Measurements from ENCODE around the gene GPATCH2L. TPM values are rescaled to one million over a fixed set of nuclear protein-coding genes. Genes with fewer than 3 reads are reported as not detected.

The GPATCH2L gene
- total RNA-seq, 1 donor from 2014 or later = 39.2 TPM

DNA sequence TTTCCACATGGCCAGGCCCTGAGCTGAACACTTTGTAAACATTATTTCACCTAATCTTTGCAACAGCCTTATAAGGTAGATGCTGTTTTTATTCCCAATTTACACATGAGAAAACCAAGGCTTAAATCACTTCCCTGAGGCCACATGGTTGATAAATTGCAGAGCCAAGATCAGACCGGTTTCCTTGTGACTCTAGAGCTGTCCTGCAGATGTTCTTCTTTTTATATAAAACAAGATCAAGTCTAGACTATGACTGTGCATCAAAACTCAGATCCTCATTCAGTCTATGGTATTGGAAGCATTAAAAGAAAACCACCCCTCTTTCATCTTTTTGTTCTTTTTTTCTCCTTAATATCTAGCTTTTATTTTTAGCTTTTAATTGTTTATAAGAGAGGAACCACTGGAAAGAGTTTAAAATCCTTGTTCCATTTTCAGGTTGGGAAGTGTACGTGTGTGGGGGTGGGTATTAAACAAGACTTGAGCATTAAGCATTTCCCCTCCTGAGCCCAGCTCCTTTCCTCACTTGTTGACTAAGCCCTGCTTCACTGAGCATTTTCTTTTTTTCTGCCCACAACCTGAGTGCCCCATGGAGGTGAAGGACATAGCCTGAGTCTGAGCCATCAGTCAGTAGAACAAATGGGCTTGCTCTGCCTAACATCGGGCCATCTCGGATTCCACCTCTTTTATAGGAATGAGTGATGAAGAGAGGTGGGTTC lies 45.4 kb downstream of the GPATCH2L start:
- DNase-seq (ENCODE audit: low read depth) = no peak

DNA sequence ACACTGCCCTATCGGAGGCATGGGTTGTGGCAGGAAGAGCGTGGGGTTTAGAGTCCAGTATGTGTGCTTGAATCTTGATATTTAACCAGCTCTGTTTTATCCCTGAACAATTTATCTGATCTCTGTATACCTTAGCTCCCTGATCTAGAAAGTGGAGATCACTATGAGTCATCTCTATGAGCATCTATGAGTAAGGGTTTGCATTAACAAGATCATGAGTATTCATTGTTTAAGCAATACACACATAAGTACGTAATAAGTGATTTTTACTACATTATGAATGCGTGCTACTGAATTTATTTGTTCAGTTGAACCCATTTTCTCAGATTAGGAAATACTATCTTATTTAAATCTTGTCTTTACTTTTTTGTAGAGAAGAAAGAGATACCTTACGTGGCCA lies 49.4 kb downstream of the GPATCH2L start:
- no peak for DNase-seq (ENCODE audit: low read depth)

DNA sequence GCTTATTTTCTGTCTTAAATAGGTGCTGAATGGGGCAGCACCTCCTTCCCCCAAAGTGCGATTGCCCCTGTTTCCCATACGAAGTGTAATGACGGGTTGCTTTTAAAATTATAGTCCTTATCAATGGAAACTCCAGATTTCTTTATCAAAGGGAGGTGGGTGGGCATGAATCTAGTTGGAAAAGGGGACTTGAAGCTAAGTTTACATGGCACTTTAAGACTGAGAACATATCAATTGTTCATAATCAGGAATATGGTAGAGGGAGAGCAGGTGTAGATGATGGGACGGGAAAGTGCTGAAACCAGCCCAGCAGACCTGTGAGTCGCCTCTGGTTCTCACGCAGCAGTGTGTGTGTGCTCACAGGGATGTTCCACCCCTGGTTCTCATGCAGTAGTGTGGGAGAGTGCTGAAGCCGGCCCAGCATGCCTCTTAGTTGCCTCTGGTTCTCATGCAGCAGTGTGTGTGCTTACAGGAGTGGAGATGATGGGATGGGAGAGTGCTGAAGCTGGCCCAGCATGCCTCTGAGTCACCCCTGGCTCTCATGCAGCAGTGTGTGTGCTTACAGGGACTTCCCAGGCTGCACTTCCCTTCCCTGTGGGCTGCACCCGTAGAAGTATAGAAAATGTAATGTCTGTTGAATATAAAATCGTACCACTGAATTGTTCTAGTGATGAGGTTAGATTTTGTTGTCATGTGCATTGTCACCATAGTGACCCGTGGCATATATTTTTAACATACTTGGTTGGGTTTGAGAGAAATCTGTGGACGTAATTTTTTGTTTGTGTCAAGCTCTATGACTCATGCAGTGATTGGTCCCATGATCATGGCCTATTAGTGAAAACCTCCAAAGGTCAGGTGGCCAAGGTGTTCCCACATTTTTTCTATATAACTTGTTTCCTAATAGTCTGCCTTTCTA lies 51.6 kb downstream of the GPATCH2L start:
- peak; percentile 66 for DNase-seq (ENCODE audit: low read depth)

DNA sequence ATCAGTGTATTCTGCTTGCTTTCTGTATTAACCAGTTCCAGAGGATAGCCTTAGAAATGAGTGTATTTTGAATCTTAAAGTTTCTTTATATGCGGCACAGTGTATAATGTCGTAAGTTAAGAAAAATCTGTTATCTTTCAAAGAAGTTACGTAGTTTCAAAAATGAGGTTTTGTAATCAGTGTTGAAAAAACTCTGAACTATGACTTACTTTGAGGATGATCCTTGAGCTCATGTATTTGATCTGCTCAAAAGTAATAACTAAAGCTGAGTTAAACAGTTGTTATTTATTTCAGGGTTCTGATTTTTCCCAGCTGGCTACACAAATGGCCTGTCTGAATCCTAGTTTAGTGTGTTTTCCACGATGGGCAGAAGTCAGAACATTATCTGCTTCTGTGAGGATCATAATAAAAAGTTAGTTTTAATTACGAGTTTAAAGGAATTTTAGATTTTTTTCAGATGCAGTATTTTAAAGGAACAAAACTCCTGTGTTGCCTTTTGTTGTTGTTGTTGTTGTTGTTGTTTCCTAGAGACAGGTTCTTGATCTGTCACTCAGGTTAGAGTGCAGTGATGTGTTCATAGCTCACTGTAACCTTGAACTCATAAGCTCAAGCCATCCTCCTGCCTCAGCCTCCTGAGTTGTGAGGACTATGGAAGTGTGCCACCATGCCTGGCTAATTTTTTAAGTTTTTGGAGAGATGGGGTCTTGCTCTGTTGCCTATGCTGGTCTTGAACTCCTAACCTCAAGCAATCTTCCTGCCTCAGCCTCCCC lies 52.9 kb downstream of the GPATCH2L start:
- DNase-seq (ENCODE audit: low read depth) = no peak

DNA sequence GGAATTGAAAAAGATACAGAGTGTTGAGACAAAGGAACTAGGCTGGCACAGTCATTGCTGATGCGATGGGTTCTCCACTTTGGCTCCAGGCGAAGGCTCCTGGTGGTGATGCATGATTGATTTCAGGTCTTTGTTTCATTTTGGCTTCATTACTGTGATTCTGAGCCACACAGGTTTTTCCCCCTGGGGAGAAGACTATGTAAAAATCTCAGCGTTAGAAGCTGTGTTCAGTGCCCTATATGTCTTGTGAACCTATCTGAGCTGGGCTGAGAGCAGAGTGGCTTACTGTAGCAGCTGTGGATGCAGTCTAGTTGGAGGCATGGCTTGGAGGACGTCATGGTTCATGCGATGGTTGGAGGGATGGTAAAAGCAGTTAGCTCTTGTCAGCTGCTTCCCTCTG lies 54.0 kb downstream of the GPATCH2L start:
- no peak for DNase-seq (ENCODE audit: low read depth)

DNA sequence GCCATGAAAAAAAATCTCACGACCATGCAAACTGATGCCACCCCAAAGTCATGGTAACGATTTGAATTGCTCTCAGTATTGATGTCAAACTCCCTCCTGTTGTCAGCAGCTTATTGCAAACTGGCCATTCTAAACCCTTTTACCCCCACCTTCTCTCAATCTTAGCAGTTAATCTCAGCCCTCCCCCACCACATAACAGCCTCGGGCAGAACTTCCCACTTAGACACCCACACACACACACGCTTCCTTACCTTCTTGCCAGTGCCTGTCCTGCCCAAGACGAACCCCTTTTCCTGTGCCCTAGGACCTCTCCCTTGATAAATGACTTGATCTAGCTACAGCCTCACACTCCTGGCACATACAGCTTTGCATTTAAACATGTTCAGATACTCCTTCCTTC lies 56.6 kb downstream of the GPATCH2L start:
- no peak for DNase-seq (ENCODE audit: low read depth)

DNA sequence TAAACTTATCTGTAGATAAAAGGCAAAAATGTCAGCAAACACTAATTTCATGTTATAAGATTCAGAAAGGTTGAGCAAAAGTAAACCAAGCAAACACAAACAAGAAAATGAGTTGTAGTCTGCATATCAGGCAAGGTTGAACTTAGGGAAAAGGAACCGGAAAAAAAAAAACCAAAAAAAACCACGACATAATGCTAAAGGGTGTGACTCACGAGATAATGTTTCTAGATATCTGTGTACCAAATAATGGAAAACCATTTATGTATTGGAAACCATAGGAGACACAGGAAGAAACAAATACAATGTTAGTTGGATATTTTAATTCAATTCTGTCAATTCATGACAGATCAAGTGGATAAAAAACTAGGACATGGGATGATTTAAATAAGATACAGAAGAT lies 60.5 kb downstream of the GPATCH2L start:
- no peak for DNase-seq (ENCODE audit: low read depth)

DNA sequence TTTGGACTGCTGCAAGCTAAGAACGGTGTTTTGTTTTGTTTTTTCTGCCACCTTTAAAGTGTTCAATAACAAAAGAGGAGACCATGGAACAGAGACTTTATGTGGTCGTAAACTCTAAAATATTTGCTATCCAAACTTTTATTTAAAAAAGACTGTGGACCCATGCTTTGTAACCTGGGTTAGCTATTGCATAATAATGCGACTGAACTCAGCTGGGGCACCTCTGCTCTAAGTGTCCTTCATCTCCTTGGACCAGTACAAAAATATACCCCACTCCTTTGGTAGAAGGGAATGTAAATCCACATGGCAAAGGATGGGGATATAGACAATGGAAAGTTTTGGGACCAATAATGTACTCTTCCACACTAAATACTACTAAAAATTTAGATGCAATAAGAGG lies 65.5 kb downstream of the GPATCH2L start:
- no peak for DNase-seq (ENCODE audit: low read depth)

DNA sequence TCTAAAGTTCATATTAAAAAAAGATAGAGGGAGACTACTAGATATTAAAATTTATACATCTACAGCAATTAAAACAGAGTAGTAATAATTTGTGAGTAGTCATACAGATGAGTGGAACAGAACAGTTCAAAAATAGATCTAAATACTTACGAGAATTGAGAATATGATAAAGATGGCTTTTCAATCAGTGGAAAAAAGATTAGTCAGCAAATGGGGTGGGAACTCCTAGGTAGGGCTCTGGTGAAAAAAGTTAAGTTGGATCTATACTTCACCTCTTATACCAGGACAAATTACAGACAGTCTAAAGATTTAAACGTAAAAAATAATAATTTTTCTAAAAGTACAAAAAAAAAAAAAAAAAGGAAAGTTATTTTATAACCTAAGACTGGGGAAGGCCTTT lies 66.9 kb downstream of the GPATCH2L start:
- DNase-seq (ENCODE audit: low read depth) = no peak

DNA sequence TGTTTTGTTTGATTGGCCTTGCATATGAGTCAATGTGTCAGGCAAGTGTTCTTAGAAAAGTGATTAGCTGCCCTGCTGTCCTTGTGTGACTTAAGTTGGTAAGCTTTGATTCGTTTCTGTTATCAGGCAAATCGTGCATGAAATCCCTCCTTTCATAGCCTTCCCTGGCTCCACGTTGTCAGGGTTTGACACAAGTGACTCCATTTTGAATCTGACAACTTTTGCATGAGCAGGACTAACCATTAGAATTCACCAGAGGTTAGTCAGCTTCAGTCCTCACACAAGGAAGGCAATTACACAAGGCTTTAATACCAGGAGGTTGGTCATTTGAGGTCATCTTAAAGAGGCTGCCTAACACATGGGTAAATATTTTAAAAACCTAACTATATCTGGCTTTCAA lies 68.2 kb downstream of the GPATCH2L start:
- DNase-seq (ENCODE audit: low read depth) = no peak

DNA sequence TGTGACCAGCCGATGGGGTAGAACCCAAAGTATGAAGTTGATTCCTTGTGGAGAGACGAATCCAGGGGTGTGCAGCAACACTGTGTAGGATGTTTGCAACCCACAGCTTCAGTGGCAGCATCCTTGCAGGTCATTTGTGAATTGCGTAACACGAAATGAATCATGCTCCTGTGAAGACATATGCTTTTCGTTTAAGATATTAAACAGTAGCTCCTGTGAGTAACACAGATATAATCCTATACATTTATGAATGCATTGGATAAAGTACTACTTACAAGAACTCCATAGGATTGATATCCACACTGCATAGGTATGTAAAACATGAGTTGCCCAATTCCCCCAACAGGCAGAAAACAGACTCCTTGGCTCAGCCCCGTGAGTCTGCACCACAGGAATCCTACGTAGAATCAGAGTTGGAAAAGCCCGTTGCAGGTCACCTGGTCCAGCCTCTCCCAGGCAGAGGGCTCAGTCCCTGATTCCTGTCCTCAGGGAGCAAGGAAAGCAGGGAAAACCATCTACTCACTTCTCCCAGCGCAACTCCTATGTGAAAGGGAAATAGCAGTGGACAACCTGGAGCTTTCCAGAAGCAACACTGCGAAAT lies 75.8 kb downstream of the GPATCH2L start:
- no peak for DNase-seq (ENCODE audit: low read depth)

DNA sequence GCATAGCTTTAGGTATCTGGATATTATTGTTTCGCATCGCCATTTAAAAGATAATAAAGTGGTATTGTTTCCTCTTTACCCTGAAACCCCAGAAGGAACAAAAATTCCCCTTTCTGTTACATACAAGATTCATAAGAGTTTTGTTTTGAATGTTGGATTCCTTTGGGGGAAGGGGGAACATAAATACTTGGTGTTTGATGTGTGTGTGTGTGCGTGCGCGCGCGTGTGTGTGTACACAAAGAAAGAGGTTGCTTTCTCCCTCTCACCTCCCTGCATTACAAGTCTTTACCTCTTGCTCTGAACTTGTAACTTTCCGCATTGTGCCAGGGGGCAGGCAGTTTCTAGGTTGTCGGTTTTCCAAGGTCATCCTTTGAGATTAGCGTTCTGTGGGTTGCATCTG lies 76.4 kb downstream of the GPATCH2L start:
- DNase-seq (ENCODE audit: low read depth) = no peak

DNA sequence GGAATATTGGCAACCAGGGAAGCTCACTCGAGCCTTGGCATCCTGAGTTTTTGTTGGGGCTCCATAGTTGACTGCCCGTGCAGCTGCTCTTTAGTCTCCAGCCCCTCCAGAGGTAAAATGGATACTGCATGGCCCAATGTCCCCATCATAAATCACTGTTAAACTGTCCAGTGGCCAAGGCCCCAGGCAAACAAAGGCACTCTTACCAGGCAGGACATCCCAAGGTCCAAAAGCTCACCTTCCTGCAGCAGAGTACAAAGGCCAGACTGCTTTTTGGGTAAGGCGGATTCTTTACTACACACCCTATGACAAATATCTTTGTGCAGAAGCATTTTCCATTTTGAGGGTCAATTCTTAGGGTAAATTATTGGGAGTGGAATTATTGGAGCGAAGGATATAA lies 81.1 kb downstream of the GPATCH2L start:
- no peak for DNase-seq (ENCODE audit: low read depth)

DNA sequence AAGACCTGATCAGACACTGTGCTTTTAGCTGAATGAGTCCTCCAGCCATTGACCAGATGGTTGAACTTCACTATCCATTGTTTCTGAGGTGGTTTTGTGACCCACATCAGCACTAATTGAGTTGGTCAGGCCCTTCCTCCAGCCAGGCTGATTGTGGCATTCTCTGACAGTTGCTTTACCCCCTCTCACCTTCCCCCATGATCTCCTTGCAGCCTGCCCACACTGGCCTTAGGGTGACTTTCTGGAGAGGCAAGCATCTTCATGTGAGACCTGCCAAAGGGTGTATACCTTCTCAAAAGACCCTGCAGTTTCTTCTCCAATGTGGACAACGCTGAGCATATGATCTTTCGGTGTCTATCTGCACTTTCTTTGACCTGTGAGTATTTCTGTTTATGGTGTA lies 83.9 kb downstream of the GPATCH2L start:
- DNase-seq (ENCODE audit: low read depth) = no peak

DNA sequence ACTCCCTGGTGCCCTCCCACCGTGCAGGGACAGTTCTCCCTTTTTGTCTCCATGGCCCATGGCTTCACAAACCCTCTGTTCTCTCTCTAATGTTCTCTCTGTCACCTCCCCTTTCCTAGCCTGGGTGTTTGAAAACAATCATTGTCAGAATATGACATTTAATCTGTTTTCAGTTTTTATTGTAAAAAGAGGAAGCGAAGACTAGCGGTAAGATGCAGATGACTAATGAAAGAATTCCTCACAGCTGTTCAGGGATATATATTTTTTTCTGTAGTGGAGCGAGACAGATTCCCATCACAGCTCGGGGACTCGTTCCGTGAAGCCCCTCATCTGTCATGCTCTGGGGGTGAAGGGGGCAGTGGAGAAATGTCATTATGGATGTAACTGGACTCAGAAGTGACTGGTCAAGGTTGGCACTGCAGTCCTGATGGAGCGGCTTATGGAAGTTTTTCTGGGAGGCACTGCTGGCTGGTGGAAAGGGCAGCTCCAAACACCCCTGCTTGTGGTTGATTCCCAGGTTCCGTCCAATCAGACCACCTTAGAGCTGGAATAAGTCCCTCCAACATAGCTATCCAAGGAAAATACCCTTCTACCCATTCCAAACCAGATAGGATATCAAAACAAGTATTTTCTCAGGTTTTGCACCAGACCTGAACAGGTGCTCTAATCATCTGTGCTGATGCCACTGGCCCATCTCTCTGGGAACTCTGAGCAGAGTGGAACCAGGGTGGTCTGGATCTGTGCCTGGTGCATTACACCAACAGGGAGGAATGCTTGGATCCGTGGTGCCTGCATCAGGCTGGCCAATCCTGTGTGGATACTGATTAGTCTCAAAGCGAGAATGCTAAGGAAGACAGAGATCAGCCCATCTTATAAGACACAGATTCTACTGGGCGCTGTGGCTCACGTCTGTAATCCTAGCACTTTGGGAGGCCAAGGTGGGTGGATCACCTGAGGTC lies 84.7 kb downstream of the GPATCH2L start:
- peak; percentile 71 for DNase-seq (ENCODE audit: low read depth)

DNA sequence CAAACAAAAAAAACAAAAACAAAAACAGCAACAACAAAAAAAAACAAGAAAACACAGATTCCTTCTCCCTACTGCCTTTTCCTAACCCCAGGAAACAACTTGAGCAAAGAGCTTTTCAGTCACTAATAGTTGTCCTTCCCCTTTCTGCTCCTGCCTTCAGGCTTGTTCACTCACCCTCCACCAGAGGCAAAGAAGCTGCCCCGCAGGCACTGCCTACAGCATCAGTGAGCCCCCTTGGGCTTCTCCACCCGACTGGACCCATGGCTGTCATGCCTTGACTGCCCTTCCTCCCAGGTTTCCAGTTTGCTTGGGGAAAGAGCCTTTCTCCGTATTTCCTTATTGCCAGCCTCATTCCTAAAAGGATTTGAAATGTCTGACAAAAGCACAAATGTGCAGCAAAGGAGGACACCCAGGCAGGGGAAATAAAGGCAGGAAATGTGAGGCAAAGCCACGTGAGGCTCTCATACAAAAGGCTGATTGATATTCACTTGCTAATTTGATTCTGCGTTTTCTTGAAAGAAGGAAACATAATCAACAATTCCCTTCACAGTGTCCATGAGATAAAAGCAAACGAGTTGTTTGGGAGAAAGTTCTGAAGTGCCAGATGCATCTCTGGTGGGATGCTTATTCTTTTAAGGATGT lies 85.7 kb downstream of the GPATCH2L start:
- no peak for DNase-seq (ENCODE audit: low read depth)

DNA sequence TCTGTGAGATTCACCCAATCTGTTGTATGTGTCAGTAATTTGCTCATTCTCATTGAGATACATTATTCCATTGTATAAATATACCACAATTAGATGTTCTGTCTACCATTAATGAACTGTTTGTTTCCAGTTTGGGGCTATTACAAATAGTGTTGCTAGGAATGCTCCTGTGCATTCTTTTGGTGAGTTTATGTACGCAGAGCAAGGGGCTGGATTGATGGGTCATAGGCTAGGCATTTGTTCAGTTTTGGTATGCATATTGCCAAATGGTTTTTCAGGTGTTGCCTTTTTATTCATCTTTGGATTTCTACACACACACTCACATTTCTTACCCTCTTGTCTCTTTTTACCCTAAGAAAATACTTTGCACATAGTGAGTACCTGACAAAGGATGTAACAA lies 93.4 kb downstream of the GPATCH2L start:
- DNase-seq (ENCODE audit: low read depth) = no peak

DNA sequence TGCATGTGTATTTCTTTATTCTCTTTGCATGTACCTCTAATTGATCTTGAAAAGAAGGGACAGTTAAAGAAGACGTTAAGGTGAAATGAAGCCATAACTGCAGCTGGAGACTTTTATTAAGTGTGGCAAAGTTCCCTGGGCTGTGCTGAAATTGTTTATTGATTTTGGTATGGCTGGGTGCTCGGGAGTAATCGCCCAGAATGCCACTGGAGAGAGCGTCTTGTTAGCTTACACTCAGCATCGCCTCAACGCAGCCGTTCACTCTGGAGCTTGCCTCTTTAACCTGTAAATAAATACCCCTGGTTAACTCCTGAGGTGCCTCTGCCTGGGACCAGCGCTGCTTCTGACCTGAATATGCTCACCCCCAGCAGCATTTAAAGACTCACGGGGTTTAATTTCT lies 98.6 kb downstream of the GPATCH2L start:
- no peak for DNase-seq (ENCODE audit: low read depth)

DNA sequence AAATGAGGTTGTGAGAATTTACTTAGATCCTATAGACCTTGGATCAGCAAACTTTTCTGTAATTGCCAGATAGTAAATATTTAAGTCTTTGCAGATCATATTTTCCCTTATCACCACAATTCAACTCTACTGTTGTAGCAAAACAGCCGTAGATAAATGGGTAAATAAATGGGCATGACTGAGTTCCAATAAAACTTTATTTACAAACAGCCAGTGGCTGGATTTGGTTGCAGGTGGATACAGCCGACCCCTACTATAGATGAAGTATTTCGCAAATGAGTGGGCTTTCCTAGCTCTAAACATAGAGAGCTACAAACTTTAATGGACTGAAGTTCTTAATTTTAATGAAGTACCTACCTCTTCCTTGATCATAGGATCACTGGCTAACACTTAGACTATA lies 100.7 kb downstream of the GPATCH2L start:
- no peak for DNase-seq (ENCODE audit: low read depth)

DNA sequence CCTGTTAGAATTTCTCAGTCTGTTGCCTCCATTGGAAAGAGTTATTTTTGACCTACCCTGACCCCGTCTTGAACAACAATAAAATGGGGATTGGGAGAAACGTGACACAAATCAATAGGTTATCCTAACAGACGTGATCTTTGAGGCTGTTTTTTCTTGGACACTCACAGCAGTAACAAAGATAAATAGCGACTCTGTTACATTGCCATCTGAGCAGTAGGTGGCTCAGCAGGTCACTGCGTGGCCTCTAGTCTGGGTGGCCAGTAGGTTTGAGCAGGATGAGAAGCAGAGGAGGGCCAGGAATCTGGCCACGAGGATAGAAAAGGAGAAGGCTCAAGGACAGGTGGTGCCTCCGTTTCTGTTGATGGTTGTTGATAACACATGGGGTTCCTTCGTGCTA lies 101.4 kb downstream of the GPATCH2L start:
- no peak for DNase-seq (ENCODE audit: low read depth)
